Pancreas (tissue), 10 donors: Measurements from ENCODE around the gene EMSY. TPM values are rescaled to one million over a fixed set of nuclear protein-coding genes. Genes with fewer than 3 reads are reported as not detected.

Experiments
- ATAC-seq, 4 donors: fragments of 200-7000 bp; cut with Tn5 transposase; one replicate each; pipeline versions ENCODE4 v1.8.0 to v1.9.1; 2020; ENCODE audit warnings: mild to moderate bottlenecking in 4 of 4, moderate library complexity in 4 of 4
- DNase-seq, 6 donors: peaks; one replicate each; pipeline ENCODE4 v3.0.0-alpha.2; 2020
- FAIRE-seq: peaks from 2 replicates; lab custom pipeline; 2012; peaks lifted over from hg19 to GRCh38; lab: Jason Lieb, UNC
- H3K27ac ChIP-seq, 4 donors: fragments of 200-600 bp; sonication (generic); 1 replicate in 3 of 4; 2 replicates in 1 of 4; pipeline versions ENCODE4 v1.5.0 to v1.8.0; 2020
- H3K27me3 ChIP-seq, 4 donors: fragments of 200-600 bp; one replicate each; pipeline ENCODE4 v1.8.0; 2021
- H3K36me3 ChIP-seq, 3 donors: fragments of 200-600 bp; sonication (generic) in 1 of 3; one replicate each; pipeline versions ENCODE4 v1.5.0 to v1.8.0; 2020 to 2021
- H3K4me1 ChIP-seq, 3 donors: fragments of 200-600 bp; one replicate each; pipeline ENCODE4 v1.8.0; 2021
- H3K4me3 ChIP-seq, 4 donors: fragments of 200-600 bp; sonication (generic) in 2 of 4; one replicate each; pipeline versions ENCODE4 v1.5.0 to v1.8.0; 2020 to 2021
- H3K9me3 ChIP-seq, 4 donors: fragments of 200-600 bp; one replicate each; pipeline ENCODE4 v1.8.0; 2021
- WGBS, 2 donors: extraction: QIAGEN DNeasy Blood & Tissue Kit; methylation state at CpG; one replicate each; pipeline ENCODE4 v1.1.7; 2013; 5-methylcytosine and 5-hydroxymethylcytosine counted together
- intact Hi-C, 3 donors: fragments of 100-400 bp; cut with DNase I; formaldehyde crosslinking; loops; one replicate each; pipeline versions ENCODE4 v1.11.1 to v1.14.2; 2022
- polyA plus RNA-seq, 2 donors: library from polyadenylated mRNA; stranded (reverse); fragments of 200-250 nt; gene quantifications; one replicate each; pipeline ENCODE4 v1.2.3, GENCODE V29; 2013
- total RNA-seq, 6 donors: library from RNA; stranded (reverse); fragmentation: NEBNext Ultra II Directional in 4 of 6; extraction: Animal tissue kit (Norgen Biotek cat#: 25700) in 4 of 6; gene quantifications; one replicate each; pipeline versions ENCODE4 v1.2.1 to v1.2.4, GENCODE V29; 2021 to 2023
- TF ChIP-seq, protein P1 (sequence below), 4 donors: fragments of 200-600 bp; sonication (generic) in 3 of 4; IDR thresholded peaks; one replicate each; pipeline versions ENCODE4 v1.5.0 to v1.8.0; 2021; ENCODE audit warnings: antibody characterized with exemption in 4 of 4
- donor health status: healthy with polysubstance abuse.
- donor health status: DM: no; HTN: no; CAD: no; lungs with moderate emphysema.
- donor health status: DM: no; HTN: no; CAD: no.
- donor health status: control.
- donor health status: control.
- donor health status: Bipolar disorder and iron deficiency.
- donor health status: DM: yes; HTN: yes; CAD: no.
- donor health status: DM: no; HTN: no; CAD: no.
- donor health status: DM: no; HTN: no; CAD: no.
- donor health status: DM: yes; HTN: yes; CAD: no.

Gene EMSY
- total and polyA plus RNA-seq, 8 donors: 4.6 to 14.0 (median 7.0) TPM

DNA sequence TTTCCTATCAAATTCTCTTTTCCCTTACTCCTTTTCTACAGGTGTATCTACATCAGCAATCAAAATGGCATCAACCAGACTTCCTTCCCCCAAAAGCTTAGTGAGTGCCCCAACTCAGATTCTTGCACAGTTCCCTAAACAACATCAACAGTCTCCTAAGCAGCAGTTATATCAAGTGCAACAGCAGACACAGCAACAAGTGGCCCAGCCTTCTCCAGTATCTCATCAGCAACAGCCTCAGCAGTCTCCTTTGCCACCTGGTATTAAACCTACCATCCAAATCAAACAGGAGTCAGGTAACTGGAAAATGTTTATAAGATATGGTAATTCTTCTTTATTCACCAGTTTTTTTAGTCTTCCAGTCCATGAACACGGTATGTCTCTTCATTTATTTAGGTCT lies 51.4 kb downstream of the EMSY start:
- no peaks in the 10 kb centered on the region for H3K27me3 ChIP-seq
- 97 to 100% methylated on average over 1 of the region's 1 CpG for WGBS, 2 donors
- peaks cover 0 to 6% (median 0%) of the 10 kb centered on the region in 3 donors for H3K36me3 ChIP-seq
- no peak overlapping the region for H3K27ac ChIP-seq
- DNase-seq (no peak), FAIRE-seq (no peak), ATAC-seq (no peak)
- TF ChIP-seq, protein P1, sequence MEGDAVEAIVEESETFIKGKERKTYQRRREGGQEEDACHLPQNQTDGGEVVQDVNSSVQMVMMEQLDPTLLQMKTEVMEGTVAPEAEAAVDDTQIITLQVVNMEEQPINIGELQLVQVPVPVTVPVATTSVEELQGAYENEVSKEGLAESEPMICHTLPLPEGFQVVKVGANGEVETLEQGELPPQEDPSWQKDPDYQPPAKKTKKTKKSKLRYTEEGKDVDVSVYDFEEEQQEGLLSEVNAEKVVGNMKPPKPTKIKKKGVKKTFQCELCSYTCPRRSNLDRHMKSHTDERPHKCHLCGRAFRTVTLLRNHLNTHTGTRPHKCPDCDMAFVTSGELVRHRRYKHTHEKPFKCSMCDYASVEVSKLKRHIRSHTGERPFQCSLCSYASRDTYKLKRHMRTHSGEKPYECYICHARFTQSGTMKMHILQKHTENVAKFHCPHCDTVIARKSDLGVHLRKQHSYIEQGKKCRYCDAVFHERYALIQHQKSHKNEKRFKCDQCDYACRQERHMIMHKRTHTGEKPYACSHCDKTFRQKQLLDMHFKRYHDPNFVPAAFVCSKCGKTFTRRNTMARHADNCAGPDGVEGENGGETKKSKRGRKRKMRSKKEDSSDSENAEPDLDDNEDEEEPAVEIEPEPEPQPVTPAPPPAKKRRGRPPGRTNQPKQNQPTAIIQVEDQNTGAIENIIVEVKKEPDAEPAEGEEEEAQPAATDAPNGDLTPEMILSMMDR (IDR thresholded peaks at IDR 0.05): no peak
- no peak overlapping the region for H3K4me3 ChIP-seq
- no peaks in the 10 kb centered on the region for H3K9me3 ChIP-seq
- no peaks in the 10 kb centered on the region for H3K4me1 ChIP-seq
- intact Hi-C loops: no loop called here

DNA sequence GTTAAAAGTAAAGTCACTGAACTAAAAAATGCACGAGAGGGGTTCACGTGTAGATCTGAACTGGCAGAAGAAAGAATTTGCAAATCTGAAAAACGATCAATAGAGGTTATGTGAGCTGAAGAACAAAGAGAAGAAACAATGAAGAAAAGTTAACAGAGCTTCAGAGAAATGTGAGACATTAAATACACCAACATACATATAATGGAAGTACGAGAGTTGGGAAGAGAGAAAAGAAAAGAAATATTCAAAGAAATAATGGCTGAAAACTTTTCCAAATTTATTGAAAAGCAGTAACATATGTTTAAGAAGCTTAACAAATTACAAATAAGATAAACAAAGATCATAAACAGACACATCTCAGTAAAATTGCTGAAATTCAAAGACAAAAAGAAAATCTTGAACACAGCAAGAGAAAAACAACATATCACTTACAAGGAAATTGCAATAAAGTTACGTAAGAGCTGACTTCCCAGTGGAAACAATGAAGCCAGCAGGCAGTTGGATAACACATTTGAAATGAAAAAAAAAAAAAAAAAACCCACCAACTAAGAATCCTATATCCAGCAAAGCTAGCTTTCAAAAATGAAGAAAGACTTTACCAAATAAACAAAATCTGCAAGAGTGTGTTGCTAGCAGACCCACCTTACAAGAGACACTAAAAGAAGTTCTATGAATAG lies 56.8 kb downstream of the EMSY start:
- DNase-seq: no peak
- WGBS, 2 donors: 98 to 99% methylated on average over 5 of the region's 5 CpGs

DNA sequence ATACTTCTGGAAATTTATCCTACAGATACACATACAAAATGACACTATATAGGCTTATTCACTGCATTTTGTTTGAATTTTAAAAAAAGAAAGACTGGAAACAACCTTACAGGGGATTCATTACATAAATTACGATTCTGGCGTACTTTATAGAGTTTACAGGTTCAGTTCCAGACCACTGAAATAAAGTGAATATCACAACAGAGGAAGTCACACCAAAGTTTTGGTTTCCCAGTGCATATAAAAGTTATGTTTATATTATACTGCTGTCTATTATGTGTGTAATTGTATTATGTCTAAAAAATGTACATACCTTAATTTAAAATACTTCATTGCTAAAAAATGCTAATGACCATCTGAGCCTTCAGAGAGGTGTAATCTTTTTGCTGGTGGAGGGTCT lies 62.0 kb downstream of the EMSY start:
- ATAC-seq (no peak), FAIRE-seq (no peak), DNase-seq (no peak)
- Histone ChIP-seq H3K4me3 (no peak overlapping the region), H3K4me1 (peaks cover 0 to 15% (median 10%) of the 10 kb centered on the region in 3 donors), H3K27me3 (no peaks in the 10 kb centered on the region), H3K9me3 (no peaks in the 10 kb centered on the region), H3K27ac (no peak overlapping the region), H3K36me3 (no peaks in the 10 kb centered on the region)
- TF ChIP-seq, protein P1 (IDR thresholded peaks at IDR 0.05): no peak
- WGBS, 2 donors: 95 to 96% methylated on average over 2 of the region's 2 CpGs
- intact Hi-C loops: no loop called here

More for the DNA sequence above, 56.8 kb downstream of the EMSY start:
- H3K36me3 ChIP-seq: peaks cover 0 to 6% (median 0%) of the 10 kb centered on the region in 3 donors
- no peaks in the 10 kb centered on the region for H3K27me3 ChIP-seq
- intact Hi-C loops: no loop called here
- FAIRE-seq (no peak), ATAC-seq (no peak)
- H3K4me1 ChIP-seq: no peaks in the 10 kb centered on the region
- no peaks in the 10 kb centered on the region for H3K9me3 ChIP-seq
- no peak overlapping the region for H3K27ac ChIP-seq
- H3K4me3 ChIP-seq: no peak overlapping the region
- TF ChIP-seq, protein P1 (IDR thresholded peaks at IDR 0.05): no peak

DNA sequence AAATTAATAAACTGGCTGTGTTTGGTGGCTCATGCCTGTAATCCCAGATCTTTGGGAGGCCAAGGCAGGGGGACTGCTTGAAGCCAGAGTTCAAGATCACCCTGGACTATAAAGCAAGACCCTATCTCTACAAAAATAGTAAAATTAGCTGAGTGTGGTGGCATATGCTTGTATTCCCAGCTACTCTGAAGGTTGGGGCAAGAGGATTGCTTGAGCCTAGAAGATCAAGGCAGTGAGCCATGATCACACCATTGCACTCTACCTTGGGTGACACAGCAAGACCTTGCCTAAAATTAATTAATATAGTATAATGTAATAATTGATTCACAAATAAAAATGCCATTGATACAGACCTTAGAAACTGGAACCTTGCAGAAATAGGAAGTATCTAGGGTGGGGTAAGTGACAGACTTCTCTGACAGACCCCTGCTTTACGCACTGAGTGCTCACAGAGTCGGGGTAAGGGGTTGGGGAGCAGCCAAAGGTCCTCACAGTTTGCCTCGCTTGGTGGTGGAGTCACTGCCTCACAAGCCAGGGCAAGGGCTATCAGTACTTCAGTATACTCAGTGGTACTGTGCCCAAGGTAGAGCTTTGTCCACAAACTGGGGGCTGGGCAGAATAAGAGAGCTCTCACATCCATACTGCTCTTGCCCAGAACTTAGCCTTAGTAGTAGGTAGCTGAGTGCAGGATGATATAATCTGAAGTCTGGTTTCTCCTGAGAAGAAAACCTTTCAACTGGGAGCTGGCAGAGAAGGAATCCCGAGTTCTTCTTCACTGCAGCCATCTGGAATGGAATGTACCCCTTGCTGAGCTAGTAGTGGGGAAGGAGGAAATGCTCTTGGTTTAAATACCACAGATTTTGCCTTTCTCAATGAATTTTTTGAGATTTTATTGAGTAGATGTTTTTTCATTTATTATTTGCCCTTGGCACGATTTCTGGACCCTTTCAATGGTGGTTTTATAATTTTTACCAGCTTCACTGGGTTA lies 65.5 kb downstream of the EMSY start:
- Histone ChIP-seq H3K9me3 (no peaks in the 10 kb centered on the region), H3K4me1 (peaks cover 0 to 24% (median 22%) of the 10 kb centered on the region in 3 donors), H3K36me3 (no peaks in the 10 kb centered on the region), H3K27ac (peak overlapping the region in 1 of 4 donors; percentile 13), H3K27me3 (no peaks in the 10 kb centered on the region), H3K4me3 (no peak overlapping the region)
- 54 to 57% methylated on average over 5 of the region's 5 CpGs for WGBS, 2 donors
- DNase-seq (no peak), ATAC-seq (peak; percentile 40 to 72 (median 68)), FAIRE-seq (no peak)
- intact Hi-C loops: loop anchor here in 1 of 3 donors (10.0 kb wide), 1 partner anchor 306 kb away; the partner anchor contains the start of gene WNT11
- TF ChIP-seq, protein P1 (IDR thresholded peaks at IDR 0.05): no peak
